SK-N-MC (cell line): ENCODE measurements around the gene POFUT2.

Experiments used
- EZH2 ChIP-seq: fragments of 200-600 bp; sonication (generic); IDR thresholded peaks from one replicate; pipeline ENCODE4 v1.6.1; 2017; ENCODE audit warnings: antibody characterized with exemption
- FOXP2 ChIP-seq: optimal IDR thresholded peaks from 2 replicates; pipeline ENCODE3; 2011; ENCODE audit warnings: mild to moderate bottlenecking, moderate library complexity; ENCODE audit not compliant: insufficient read depth; ENCODE audit errors: extremely low read length, control extremely low read depth
- POLR2AphosphoS5 ChIP-seq: IDR thresholded peaks from 2 replicates; pipeline ENCODE4 v1.6.1; 2012; ENCODE audit warnings: mild to moderate bottlenecking, low read depth, low read length, borderline replicate concordance

- TF ChIP-seq EZH2: no peak
- TF ChIP-seq POLR2AphosphoS5: no peak
- no peak for TF ChIP-seq FOXP2
Observed at GRCh38 chr21:45313015-45313414, 25.3 kb upstream of the POFUT2 start.
